NCI-H1092 (cell line): ENCODE data around the gene NEFH.
"Not testable (repeated sequence)": the region's sequence is repeated elsewhere in the genome, so short reads cannot be mapped to it uniquely, and the experiment has no call there.

Experiments used
- DNase-seq: peaks from one replicate; lab custom pipeline; 2025; lab: John Stamatoyannopoulos, UW

NEFH gene, protein sequence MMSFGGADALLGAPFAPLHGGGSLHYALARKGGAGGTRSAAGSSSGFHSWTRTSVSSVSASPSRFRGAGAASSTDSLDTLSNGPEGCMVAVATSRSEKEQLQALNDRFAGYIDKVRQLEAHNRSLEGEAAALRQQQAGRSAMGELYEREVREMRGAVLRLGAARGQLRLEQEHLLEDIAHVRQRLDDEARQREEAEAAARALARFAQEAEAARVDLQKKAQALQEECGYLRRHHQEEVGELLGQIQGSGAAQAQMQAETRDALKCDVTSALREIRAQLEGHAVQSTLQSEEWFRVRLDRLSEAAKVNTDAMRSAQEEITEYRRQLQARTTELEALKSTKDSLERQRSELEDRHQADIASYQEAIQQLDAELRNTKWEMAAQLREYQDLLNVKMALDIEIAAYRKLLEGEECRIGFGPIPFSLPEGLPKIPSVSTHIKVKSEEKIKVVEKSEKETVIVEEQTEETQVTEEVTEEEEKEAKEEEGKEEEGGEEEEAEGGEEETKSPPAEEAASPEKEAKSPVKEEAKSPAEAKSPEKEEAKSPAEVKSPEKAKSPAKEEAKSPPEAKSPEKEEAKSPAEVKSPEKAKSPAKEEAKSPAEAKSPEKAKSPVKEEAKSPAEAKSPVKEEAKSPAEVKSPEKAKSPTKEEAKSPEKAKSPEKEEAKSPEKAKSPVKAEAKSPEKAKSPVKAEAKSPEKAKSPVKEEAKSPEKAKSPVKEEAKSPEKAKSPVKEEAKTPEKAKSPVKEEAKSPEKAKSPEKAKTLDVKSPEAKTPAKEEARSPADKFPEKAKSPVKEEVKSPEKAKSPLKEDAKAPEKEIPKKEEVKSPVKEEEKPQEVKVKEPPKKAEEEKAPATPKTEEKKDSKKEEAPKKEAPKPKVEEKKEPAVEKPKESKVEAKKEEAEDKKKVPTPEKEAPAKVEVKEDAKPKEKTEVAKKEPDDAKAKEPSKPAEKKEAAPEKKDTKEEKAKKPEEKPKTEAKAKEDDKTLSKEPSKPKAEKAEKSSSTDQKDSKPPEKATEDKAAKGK

GRCh38 chr22:29479417-29480261 is at the start of gene NEFH:
TSS of gene NEFH (plus strand) at chr22:29480218. CDS start at chr22:29480263, 45 bp downstream.
- peak; percentile 24 for DNase-seq

DNA sequence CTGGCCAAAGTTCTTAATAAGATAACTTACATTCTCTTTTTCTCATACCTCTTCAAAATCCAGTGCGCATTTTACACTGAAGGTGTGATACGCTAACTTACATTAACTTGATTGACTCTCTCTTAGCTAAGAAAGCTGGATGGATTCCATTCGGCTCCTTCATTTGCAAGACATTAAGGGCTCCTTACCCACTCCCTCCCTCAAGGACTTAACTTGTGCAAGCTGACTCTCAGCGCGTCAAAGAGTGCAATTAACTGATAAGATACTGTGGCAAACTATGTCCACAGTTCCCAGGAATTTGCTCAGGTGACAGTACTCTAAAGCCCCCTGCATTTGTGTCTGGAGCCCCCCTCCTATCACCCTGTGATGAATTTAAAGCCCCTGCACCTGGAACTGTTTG is 48.0 kb upstream of the NEFH start:
- DNase-seq: no peak

- no peak for DNase-seq
Observed at GRCh38 chr22:29433856-29434255, 46.2 kb upstream of the NEFH start.

DNA sequence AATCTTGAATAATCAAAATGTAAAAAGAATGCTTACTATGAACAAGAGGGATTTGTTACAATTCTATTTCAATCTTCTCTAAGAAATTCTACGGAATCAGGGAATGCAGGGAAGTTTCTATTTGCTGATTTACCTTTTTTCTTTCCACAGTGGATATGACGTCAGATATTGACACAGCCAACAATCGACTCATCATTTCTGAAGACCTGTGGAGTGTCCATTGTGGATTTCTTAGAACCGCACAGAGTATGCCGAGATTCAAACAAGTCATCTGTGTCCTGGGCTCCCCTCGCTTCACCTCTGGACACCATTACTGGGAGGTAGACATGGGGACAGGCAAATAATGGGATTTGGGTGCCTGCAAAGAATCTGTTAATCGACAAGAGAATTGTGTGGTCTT is 45.7 kb upstream of the NEFH start:
- DNase-seq: no peak

GRCh38 chr22:29435236-29436136 is 44.5 kb upstream of the NEFH start:
- no peak for DNase-seq

DNA sequence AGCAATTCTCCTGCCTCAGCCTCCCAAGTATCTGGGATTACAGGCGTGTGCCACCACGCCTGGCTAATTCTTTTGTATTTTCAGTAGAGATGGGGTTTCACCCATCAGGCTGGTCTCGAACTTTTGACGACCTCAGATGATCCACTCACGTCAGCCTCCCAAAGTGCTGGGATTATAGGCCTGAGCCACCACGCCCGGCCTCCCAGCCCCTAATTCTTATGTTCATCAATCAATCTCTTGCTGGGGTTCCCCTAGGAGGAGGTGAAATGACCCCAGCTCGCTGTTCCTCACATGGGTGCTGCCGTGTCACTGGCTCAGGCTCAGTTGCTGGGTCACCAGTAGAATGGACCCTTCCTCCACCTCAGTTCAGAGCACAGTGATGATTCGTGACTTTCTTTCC is 41.7 kb upstream of the NEFH start, which contains the start of gene RFPL1:
Gene RFPL1, plus strand, starts transcription at position 301 of the 400 bp plus-strand sequence.
- not testable (repeated sequence) for DNase-seq

DNA sequence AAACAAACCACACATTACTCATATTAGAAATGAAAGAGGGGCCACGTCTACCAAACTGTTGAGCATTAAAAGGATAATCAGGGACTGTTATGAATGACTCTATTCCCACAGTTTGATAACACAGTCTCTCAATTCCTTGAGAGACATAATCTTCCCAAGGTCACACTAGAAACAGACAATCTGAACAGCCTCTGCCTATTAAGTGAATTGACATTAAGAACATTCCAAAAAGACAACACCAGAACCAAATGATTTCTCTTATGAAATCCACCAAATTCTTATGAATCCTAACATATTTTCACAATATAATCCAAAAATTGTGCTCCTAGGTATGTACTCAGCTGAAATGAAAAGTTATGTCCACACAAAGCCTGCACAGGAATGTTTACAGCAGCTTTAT is 37.0 kb upstream of the NEFH start:
- no peak for DNase-seq

DNA sequence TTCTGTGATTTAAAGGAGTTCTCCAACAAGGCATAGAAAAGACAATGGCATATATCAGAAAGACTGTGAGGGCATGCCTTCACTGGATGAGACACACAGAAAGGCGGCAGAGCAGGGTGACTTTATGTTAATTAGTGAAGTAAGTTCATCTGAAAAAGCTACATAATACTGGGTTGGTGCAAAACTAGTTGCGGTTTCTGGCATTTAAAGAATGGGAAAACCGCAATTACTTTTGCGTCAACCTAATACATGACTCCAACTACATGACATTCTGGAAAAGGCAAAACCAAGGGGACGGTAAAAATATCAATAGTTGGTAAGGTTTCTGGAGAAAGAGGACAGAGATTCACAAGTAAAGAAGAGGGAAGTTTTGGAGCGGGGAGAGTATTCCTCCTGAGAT is 36.6 kb upstream of the NEFH start:
- DNase-seq: no peak

- no peak for DNase-seq
Observed at GRCh38 chr22:29443861-29444792, 35.9 kb upstream of the NEFH start.

DNA sequence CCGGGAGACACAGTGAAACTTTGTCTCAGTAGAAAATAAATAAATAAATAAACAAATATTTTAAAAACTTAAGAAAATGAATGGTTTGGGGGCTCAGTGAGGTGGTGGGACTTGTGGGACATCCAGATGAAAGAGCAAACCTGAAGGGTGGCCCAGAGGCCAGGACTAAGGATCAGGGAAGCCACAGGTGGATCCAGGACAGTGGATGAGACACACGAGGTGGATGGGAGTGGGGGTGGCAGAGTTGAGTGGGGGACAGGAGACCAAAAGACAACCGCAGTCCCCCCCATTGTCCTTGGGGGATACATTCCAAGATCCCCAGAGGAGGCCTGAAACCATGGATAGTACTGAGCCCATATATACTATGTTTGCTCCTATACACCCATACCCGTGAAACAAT is 34.5 kb upstream of the NEFH start:
- DNase-seq: no peak

GRCh38 chr22:29447906-29448305 is 32.1 kb upstream of the NEFH start:
- DNase-seq: no peak

DNA sequence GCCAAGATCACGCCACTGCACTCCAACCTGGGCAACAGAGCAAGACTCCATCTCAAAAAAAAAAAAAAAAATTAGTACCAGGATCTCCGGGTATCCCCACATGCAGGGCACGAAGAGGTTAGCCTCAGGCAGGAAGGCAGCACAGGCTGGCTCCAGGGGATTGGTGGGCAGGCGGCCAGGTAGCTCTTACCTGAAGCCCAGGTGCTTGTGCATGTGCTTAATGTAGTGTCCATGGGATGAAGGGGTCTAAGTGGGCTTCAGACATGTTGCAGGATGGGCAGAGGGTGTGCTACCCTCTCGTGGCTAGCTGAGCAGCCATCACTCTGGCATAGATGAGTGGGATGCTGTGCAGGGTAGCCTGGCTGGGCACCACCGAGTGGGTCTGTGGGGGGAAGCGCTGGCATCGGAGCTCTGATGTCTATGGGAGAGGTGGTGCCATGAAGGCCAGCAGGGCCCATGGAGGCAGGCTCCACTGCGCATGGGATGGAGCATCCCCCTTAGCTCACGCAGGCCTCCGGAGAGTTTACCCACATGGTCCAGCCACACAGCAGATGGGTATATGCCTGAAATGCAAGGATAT is 30.6 kb upstream of the NEFH start:
- no peak for DNase-seq

GRCh38 chr22:29450222-29450621 is 29.8 kb upstream of the NEFH start:
- DNase-seq: no peak

DNA sequence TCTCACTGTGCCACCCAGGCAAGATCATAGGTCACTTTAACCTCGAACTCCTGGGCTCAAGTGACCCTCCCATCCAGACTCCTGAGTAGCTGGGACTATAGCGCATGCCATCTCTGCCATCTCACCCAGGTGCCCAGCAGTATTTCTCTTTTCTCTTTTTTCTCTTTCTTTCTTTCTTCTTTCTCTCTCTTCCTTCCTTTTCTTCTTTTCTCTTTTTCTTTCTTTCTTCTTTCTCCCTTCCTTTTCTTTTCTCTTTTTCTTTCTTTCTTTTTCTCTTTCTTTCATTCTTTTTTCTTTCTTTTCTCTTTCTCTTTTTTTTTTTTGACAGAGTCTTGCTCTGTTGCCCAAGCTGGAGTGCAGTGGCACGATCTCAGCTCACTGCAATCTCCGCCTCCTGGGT is 28.2 kb upstream of the NEFH start:
- no peak for DNase-seq

DNA sequence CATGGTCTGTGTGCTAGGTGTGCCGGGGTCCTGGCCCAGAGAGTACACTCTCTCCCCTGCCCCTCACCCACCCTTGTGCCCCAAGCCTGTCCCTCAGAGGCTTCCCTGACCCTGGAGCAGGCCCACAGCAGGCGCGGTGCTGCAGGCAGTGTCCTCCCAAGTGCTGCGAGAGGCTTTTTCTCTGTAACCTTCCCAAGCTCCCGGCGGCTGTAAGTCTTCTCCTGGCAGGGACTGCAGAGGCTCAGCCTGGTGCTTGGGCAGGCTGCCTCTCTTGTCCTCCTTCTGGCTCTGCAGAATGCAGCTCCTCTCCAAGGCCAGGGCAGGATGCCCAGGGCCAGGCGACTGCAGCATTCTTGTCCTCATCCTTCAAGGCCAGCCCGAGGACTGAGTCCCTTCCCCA is 25.7 kb upstream of the NEFH start:
- DNase-seq: no peak

- DNase-seq: no peak
Observed at GRCh38 chr22:29456211-29456671, 23.8 kb upstream of the NEFH start.

DNA sequence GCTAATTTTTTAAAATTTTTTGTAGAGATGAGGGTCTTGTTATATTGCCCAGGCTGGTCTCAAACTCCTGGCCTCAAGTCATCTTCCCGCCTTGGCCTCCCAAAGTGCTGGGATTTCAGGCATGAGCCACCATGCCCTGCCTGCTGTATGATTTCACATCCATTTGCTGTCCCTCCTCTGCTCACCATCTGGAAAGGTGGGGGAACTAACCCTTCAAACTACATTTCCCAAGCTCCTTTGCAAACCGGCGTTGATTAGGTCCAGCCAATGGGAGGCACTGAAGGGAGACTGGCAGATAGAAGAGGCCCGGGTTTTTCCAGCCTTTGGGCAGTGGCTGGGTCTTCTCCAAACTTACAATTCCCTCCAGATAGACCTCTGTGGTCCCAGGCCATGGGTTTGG is 22.3 kb upstream of the NEFH start:
- no peak for DNase-seq

GRCh38 chr22:29458551-29458950 is 21.5 kb upstream of the NEFH start:
- no peak for DNase-seq

GRCh38 chr22:29459773-29460172 is 20.2 kb upstream of the NEFH start:
- no peak for DNase-seq
